Measurements from ENCODE around the gene VSIR.
A peak's percentile ranks its signal among the peaks of the same experiment; 100 is the strongest.

VSIR gene

DNA sequence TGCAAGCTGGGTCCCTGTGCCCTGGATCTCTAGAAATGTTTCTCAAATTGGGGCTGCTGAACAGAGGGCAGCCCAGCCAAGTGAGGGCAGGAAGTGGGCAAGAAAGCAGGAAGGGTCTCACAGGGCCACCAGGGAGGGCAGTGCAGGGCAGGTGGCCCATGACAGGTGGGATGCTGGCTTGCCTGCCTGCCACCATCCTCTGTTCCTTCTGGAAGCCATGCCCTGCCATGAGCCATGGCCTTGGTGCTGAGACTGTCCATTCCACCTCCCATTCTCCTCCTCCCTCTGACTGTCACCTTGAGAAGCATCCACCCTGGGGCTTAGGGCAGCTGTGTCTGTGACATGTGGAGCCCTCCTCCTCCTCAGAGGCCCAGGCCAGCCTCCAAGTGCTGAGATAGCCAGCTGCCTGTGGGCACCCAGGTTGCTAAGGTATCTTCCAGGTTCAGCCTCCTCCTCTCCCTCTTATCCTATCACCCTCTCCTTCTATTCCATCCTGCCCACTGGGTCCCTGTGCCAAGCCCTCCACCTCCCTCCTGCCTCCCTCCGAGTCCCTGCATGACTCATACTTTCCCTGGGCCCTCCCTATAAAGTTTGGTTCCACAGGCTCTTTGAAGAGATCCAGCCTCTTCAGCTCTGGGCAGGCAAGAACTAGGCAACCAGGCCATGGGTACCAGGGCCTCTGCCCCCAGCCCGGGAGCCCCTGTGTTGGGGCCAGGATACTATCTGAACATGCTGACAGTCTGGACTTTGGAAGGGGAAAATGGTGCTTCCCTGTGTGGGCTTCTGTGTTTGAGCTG is 1.3 kb downstream of the VSIR start:
- TF ChIP-seq, protein P1, sequence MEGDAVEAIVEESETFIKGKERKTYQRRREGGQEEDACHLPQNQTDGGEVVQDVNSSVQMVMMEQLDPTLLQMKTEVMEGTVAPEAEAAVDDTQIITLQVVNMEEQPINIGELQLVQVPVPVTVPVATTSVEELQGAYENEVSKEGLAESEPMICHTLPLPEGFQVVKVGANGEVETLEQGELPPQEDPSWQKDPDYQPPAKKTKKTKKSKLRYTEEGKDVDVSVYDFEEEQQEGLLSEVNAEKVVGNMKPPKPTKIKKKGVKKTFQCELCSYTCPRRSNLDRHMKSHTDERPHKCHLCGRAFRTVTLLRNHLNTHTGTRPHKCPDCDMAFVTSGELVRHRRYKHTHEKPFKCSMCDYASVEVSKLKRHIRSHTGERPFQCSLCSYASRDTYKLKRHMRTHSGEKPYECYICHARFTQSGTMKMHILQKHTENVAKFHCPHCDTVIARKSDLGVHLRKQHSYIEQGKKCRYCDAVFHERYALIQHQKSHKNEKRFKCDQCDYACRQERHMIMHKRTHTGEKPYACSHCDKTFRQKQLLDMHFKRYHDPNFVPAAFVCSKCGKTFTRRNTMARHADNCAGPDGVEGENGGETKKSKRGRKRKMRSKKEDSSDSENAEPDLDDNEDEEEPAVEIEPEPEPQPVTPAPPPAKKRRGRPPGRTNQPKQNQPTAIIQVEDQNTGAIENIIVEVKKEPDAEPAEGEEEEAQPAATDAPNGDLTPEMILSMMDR (IDR thresholded peaks at IDR 0.05; ENCODE audit: extremely low read depth, missing control alignments) = no peak
- no peak for DNase-seq (ENCODE audit: low spot score)

DNA sequence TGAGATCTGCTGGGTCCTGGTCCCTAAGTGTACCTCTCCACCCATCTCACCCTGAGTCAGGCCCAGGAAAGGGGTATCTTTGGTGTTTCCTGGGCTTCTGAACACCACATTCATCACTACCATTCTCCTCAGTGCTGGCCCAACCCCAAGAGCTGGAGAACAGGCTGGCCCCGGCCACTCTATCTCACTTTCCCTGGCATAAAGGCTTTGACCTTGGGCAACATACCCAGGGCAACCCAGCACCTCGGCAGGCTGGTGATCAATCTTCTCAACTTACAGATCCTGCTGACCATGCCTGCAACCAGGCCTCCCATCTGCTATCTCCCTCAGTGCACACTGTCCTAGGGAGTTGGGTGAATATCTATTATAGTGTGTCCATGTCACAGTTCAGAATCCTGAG is 2.1 kb downstream of the VSIR start:
- DNase-seq (ENCODE audit: low spot score) = no peak
- TF ChIP-seq, protein P1 (IDR thresholded peaks at IDR 0.05; ENCODE audit: extremely low read depth, missing control alignments) = no peak

DNA sequence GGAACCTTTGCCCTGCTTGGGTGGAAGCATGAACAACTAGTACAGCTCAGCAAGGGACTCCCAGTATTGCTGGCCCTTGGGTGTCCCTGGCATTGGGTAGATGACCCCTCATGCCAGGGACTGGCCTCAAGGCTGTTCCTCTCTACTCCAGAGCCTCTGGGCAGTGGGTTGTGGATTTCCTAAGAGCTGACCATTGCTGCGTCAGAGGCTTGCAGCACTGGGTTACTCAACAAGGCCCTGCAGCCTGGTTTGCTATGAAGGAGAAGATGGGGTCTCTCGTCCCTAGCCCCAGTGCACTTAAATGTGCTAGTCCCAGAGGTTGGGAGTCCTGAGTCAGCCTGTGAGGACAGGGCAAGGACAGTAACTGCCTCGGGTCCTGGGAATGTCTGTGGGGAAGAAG is 2.5 kb downstream of the VSIR start:
- no peak for DNase-seq (ENCODE audit: low spot score)
- TF ChIP-seq, protein P1 (IDR thresholded peaks at IDR 0.05; ENCODE audit: extremely low read depth, missing control alignments) = no peak

DNA sequence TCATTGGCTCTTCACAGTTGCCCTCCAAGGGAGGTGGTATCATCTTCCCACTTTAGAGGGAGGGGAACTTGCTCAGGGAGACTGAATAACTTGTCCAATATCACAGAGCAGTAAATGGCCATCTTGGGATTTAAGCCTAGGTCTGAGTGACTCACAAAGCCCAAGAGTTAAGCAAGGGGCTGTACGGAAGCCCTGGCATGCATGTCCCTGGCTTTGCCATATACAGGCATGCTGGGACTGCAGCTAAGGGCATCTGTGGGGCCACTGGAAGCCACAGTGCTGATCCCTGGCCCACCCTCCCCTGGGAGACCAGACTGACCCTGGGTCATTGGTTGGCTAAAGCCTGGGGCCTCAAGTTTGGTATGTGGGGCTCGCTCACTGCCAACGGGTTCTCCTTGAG is 3.1 kb downstream of the VSIR start:
- TF ChIP-seq, protein P1 (IDR thresholded peaks at IDR 0.05; ENCODE audit: extremely low read depth, missing control alignments) = no peak
- DNase-seq (ENCODE audit: low spot score) = no peak

DNA sequence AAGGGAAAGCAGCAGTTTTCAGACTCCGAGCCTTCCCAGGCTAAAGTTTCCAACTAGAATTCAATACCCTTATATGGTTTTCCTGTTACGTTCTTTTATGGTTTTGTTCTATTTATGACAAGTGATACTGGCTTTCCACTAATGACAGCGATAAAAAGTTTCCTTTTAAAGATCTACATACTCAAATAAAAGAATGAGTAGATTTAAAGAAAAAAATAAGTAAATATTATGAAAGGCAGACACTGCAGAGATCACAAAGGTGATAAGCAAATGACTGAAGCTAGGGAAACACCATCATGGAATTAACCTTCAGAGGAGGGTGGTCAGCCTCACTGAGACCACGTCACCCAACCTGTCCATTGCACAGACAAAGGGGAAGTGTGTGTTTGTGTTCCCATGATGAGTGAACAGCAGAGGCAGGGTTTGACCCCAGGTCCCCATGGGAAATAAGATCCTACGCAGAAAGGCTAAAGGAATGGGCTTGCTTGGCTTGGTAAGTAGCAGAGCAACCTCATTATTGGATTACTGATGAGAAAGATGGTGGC is 4.0 kb downstream of the VSIR start:
- peak; percentile 61 for DNase-seq (ENCODE audit: low spot score)
- TF ChIP-seq, protein P1 (IDR thresholded peaks at IDR 0.05; ENCODE audit: extremely low read depth, missing control alignments) = no peak

DNA sequence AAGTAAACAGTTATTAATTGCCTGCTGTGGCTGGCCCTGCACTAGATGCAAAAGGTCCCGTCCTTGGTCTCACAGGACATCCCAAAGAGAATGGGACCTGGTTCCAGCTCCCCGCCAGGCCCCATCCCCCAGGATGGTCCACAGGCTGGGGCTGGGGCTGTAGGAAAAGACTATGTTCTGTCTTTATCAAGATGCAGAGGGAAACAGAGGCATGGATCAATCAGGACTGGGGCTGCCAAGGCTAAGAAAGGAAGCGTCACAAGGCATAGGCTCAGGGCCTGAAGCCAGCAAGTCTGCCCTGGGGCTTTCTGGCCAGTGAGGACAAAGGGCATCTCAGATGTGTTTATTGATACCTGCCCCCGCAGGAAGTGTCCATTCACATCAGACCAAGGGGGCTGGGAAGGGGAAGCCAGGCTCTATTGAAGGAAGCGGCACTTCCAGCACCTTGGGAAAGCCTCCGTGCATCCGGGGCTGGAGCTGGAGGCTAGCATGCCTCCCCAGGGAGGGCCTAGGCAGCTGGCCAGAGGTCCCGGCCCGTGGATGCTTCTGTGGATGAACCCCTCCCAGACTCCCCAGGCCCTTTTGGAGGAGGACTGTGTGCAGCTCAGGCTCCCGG is 5.8 kb downstream of the VSIR start:
- TF ChIP-seq, protein P1 (IDR thresholded peaks at IDR 0.05; ENCODE audit: extremely low read depth, missing control alignments) = no peak
- DNase-seq (ENCODE audit: low spot score) = no peak

DNA sequence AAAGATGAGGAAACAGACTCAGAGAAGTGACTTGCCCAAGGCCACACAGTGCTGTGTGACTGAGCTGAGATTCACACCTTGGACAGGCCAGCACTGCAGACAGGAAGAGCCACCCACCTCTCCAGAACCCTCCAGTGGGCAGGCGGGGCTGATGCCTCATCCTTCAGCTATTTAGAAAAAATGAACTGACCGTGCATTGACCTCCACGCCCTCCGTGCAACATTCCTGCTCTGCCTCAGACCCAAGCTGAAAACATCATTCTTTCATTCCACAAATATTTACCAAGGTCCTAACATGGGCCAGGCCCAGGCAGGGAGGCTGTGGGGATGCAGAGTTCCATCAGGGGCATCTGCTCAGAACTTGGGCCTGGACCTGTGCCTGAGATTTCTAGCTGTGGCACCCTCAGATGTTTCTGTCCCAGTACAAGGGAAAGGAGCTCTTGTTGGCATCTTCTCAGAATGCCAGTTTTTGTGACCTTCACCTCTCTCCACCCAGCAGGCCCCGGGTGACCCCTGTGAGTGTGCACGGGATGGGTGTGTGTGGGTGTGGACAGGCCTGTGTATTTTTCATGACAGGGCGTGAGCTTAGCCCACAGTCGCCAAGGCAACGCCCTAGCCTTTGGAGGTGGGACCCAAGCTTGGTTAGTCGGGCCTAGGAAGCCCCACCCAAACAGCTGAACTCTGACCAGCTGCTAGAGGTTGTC is 6.5 kb downstream of the VSIR start:
- TF ChIP-seq, protein P1 (IDR thresholded peaks at IDR 0.05; ENCODE audit: extremely low read depth, missing control alignments) = no peak
- DNase-seq (ENCODE audit: low spot score) = peak; percentile 58
